H1 (cell line): ENCODE measurements around the gene MED31. TPM values are rescaled to one million over a fixed set of nuclear protein-coding genes. Genes with fewer than 3 reads are reported as not detected.

ENCODE experiments used
- CTCF ChIA-PET: fragments of 300-600 bp; sonication (Branson Sonifier 250); formaldehyde crosslinking; loops from one replicate; lab custom pipeline; 2021; ENCODE audit not compliant: partially characterized antibody; lab: Charles Lee
- POLR2A ChIA-PET: fragments of 300-600 bp; sonication (Branson Sonifier 250); formaldehyde crosslinking; loops from one replicate; lab custom pipeline; 2021; ENCODE audit warnings: inconsistent platforms; ENCODE audit not compliant: partially characterized antibody; lab: Charles Lee
- DNase-seq, 2 experiments: peaks; one replicate each; pipeline versions ENCODE4 v3.0.0 to v3.0.0-alpha.2; 2010 to 2022; ENCODE audit warnings: low spot score in 2 of 2, low read depth in 1 of 2, mixed read lengths in 1 of 2
- FAIRE-seq: peaks from 2 replicates; lab custom pipeline; 2011; peaks lifted over from hg19 to GRCh38; lab: Jason Lieb, UNC
- H2AFZ ChIP-seq: 2 replicates; pipeline ENCODE4 v1.8.1; 2012; ENCODE audit warnings: low read length, inconsistent platforms
- H2AK5ac ChIP-seq: 2 replicates; pipeline ENCODE4 v1.6.1; 2013; ENCODE audit warnings: low read depth, low read length
- H2BK120ac ChIP-seq: replicated peaks from 2 replicates; pipeline ENCODE3; 2013; ENCODE audit warnings: low read depth, low read length, inconsistent platforms
- H2BK12ac ChIP-seq: 2 replicates; pipeline ENCODE4 v1.6.1; 2013; ENCODE audit warnings: low read depth, low read length
- H2BK15ac ChIP-seq: 2 replicates; pipeline ENCODE4 v1.6.1; 2013; ENCODE audit warnings: low read length
- H2BK20ac ChIP-seq: 2 replicates; pipeline ENCODE4 v1.6.1; 2013; ENCODE audit warnings: low read length
- H2BK5ac ChIP-seq: 2 replicates; pipeline ENCODE4 v1.6.1; 2013; ENCODE audit warnings: low read depth, low read length
- H3K14ac ChIP-seq: 2 replicates; pipeline ENCODE4 v1.6.1; 2013; ENCODE audit warnings: inconsistent platforms; ENCODE audit not compliant: insufficient read length
- H3K18ac ChIP-seq: 2 replicates; pipeline ENCODE4 v1.6.1; 2013; ENCODE audit warnings: low read length; ENCODE audit errors: extremely low read depth
- H3K23ac ChIP-seq: 2 replicates; pipeline ENCODE4 v1.6.1; 2013; ENCODE audit warnings: inconsistent platforms; ENCODE audit not compliant: insufficient read length
- H3K23me2 ChIP-seq: 2 replicates; pipeline ENCODE4 v1.6.1; 2013; ENCODE audit warnings: low read depth, low read length
- H3K27ac ChIP-seq: 2 replicates; pipeline ENCODE4 v1.6.1; 2011; ENCODE audit warnings: low read depth, low read length, inconsistent platforms
- H3K27me3 ChIP-seq, 4 experiments: replicated peaks in 1 of 4; 1 replicate in 1 of 4; 2 replicates in 3 of 4; pipeline versions ENCODE4 v1.6.1 to v1.8.1; 2011 to 2013; ENCODE audit warnings: low read length in 3 of 4, mild to moderate bottlenecking in 3 of 4, inconsistent platforms in 2 of 4, mixed read lengths in 2 of 4, moderate library complexity in 1 of 4; ENCODE audit not compliant: control insufficient read depth in 3 of 4, insufficient read depth in 3 of 4; ENCODE audit errors: extremely low read depth in 1 of 4
- H3K36me3 ChIP-seq, 4 experiments: 2 replicates each; pipeline versions ENCODE4 v1.6.1 to v1.8.1; 2011 to 2013; ENCODE audit warnings: mild to moderate bottlenecking in 4 of 4, low read length in 3 of 4, moderate library complexity in 2 of 4, control low read depth in 1 of 4, inconsistent platforms in 1 of 4; ENCODE audit not compliant: insufficient read depth in 4 of 4, control insufficient read depth in 2 of 4
- H3K4ac ChIP-seq: replicated peaks from 2 replicates; pipeline ENCODE3; 2013; ENCODE audit warnings: low read length, low read depth, mixed read lengths, inconsistent platforms; ENCODE audit not compliant: insufficient read length
- H3K4me1 ChIP-seq, 4 experiments: replicated peaks in 1 of 4; 1 replicate in 1 of 4; 2 replicates in 3 of 4; pipeline versions ENCODE4 v1.6.1 to v1.8.1; 2011 to 2013; ENCODE audit warnings: low read length in 3 of 4, inconsistent platforms in 2 of 4, mixed read lengths in 1 of 4; ENCODE audit not compliant: insufficient read depth in 4 of 4, control insufficient read depth in 3 of 4
- H3K4me2 ChIP-seq, 2 experiments: 2 replicates each; pipeline versions ENCODE4 v1.6.1 to v1.8.1; 2011 to 2013; ENCODE audit warnings: low read depth in 2 of 2, low read length in 2 of 2, control low read depth in 1 of 2, inconsistent platforms in 1 of 2, mild to moderate bottlenecking in 1 of 2; ENCODE audit not compliant: insufficient read depth in 1 of 2
- H3K4me3 ChIP-seq, 4 experiments: fragments of 200-600, 300-600 bp in 1 of 4; sonication (generic), shearing (Covaris generic), sonication (Bioruptor Twin) in 1 of 4; 2 replicates each; pipeline versions ENCODE4 v1.5.1 to v1.8.1; 2011 to 2016; ENCODE audit warnings: low read length in 4 of 4, low read depth in 3 of 4, control low read depth in 2 of 4, inconsistent platforms in 2 of 4, mild to moderate bottlenecking in 2 of 4, mixed read lengths in 1 of 4, moderate library complexity in 1 of 4; ENCODE audit not compliant: insufficient read depth in 2 of 4; ENCODE audit errors: extremely low read depth in 1 of 4
- H3K56ac ChIP-seq: replicated peaks from 2 replicates; pipeline ENCODE3; 2013; ENCODE audit warnings: low read depth, mild to moderate bottlenecking, mixed read lengths, low read length, inconsistent platforms; ENCODE audit not compliant: insufficient read length
- H3K79me1 ChIP-seq: 2 replicates; pipeline ENCODE4 v1.6.1; 2013; ENCODE audit warnings: low read depth, low read length, control low read depth
- H3K79me2 ChIP-seq, 2 experiments: 2 replicates each; pipeline versions ENCODE4 v1.6.1 to v1.8.1; 2012 to 2013; ENCODE audit warnings: low read length in 2 of 2, mild to moderate bottlenecking in 2 of 2, inconsistent platforms in 1 of 2; ENCODE audit not compliant: insufficient read depth in 2 of 2, control insufficient read depth in 1 of 2
- H3K9ac ChIP-seq, 4 experiments: replicated peaks in 1 of 4; 1 replicate in 1 of 4; 2 replicates in 3 of 4; pipeline versions ENCODE4 v1.6.1 to v1.8.1; 2011 to 2013; ENCODE audit warnings: low read depth in 3 of 4, low read length in 3 of 4, control low read depth in 2 of 4, mild to moderate bottlenecking in 2 of 4, moderate library complexity in 2 of 4, inconsistent platforms in 1 of 4; ENCODE audit errors: extremely low read depth in 1 of 4
- H3K9me3 ChIP-seq, 2 experiments: 2 replicates each; pipeline versions ENCODE4 v1.6.1 to v1.8.1; 2012 to 2013; ENCODE audit warnings: mild to moderate bottlenecking in 2 of 2, moderate library complexity in 2 of 2, control low read depth in 1 of 2, inconsistent platforms in 1 of 2, low read depth in 1 of 2, low read length in 1 of 2, mixed read lengths in 1 of 2; ENCODE audit not compliant: insufficient read depth in 2 of 2
- H4K20me1 ChIP-seq, 2 experiments: replicated peaks in 1 of 2; 2 replicates each; pipeline versions ENCODE3 to v1.8.1; 2011 to 2013; ENCODE audit warnings: inconsistent platforms in 2 of 2, low read length in 2 of 2, mild to moderate bottlenecking in 1 of 2; ENCODE audit not compliant: insufficient read depth in 2 of 2, control insufficient read depth in 1 of 2
- H4K5ac ChIP-seq: 2 replicates; pipeline ENCODE4 v1.6.1; 2013; ENCODE audit warnings: low read length, low read depth, mixed read lengths, inconsistent platforms; ENCODE audit not compliant: insufficient read length
- H4K8ac ChIP-seq: 2 replicates; pipeline ENCODE4 v1.8.0; 2013; ENCODE audit warnings: mild to moderate bottlenecking, moderate library complexity, low read length, inconsistent platforms; ENCODE audit not compliant: insufficient read depth; ENCODE audit errors: extremely low read depth
- H4K91ac ChIP-seq: replicated peaks from 2 replicates; pipeline ENCODE3; 2013; ENCODE audit warnings: low read length, mixed read lengths, inconsistent platforms; ENCODE audit not compliant: insufficient read length
- CEBPB ChIP-seq: IDR thresholded peaks from 2 replicates; pipeline ENCODE4 v1.6.1; 2012; ENCODE audit warnings: low read depth, low read length
- HDAC2 ChIP-seq, 2 experiments: fragments of 300-600 bp in 1 of 2; sonication (generic) in 1 of 2; IDR thresholded peaks; 2 replicates each; pipeline ENCODE4 v1.6.1; 2011 to 2012; ENCODE audit warnings: low read depth in 2 of 2, low read length in 2 of 2, mild to moderate bottlenecking in 2 of 2, moderate library complexity in 2 of 2, borderline replicate concordance in 1 of 2, inconsistent platforms in 1 of 2
- RAD21 ChIP-seq, 2 experiments: IDR thresholded peaks in 1 of 2; conservative IDR thresholded peaks in 1 of 2; 2 replicates each; pipeline ENCODE4 v1.6.1; 2011; ENCODE audit warnings: low read depth in 2 of 2, low read length in 2 of 2, improper control_type of control experiment in 1 of 2, inconsistent platforms in 1 of 2, mild to moderate bottlenecking in 1 of 2, moderate library complexity in 1 of 2
- RXRA ChIP-seq: IDR thresholded peaks from 2 replicates; pipeline ENCODE4 v1.6.1; 2011; ENCODE audit warnings: low read depth, mild to moderate bottlenecking, low read length, moderate library complexity; ENCODE audit not compliant: insufficient read depth
- TEAD4 ChIP-seq: IDR thresholded peaks from 2 replicates; pipeline ENCODE4 v1.6.1; 2012; ENCODE audit warnings: low read depth, low read length, inconsistent platforms, mixed read lengths
- WGBS, 2 experiments: shearing (Covaris generic) in 1 of 2; methylation state at CpG; one replicate each; pipeline versions ENCODE4 v1.1.6 to v1.1.7; 2013 to 2015; ENCODE audit warnings: low lambda C conversion rate in 2 of 2, mixed read lengths in 2 of 2, inconsistent platforms in 1 of 2, low coverage in 1 of 2, missing lambda C conversion rate in 1 of 2; ENCODE audit not compliant: insufficient replicate concordance in 2 of 2, insufficient coverage in 1 of 2, insufficient read length in 1 of 2; ENCODE audit errors: extremely low coverage in 1 of 2, missing lambda C conversion rate in 1 of 2; 5-methylcytosine and 5-hydroxymethylcytosine counted together
- polyA plus RNA-seq, 7 experiments: library from polyadenylated mRNA; depleted of rRNA in 3 of 7; stranded (reverse) in 5 of 7; unstranded in 2 of 7; fragments of >200 nt in 5 of 7; fragments of 200-250 nt in 2 of 7; gene quantifications; 1 replicate in 5 of 7; 2 replicates in 1 of 7; 4 replicates in 1 of 7; pipeline versions ENCODE4 v1.2.1 to v1.2.3, GENCODE V29; 2011 to 2013; ENCODE audit warnings: missing spikeins in 2 of 7, mixed read lengths in 2 of 7
- total RNA-seq: library from RNA; stranded (reverse); fragmentation: NEBNext Ultra II Directional; extraction: Animal tissue kit (Norgen Biotek cat#: 25700); gene quantifications from 2 replicates; pipeline ENCODE4 v1.2.1, GENCODE V29; 2021
- TF ChIP-seq, protein P1 (sequence below): IDR thresholded peaks from 2 replicates; pipeline ENCODE4 v1.6.1; 2012; ENCODE audit warnings: low read length, inconsistent platforms
- TF ChIP-seq, protein P2 (sequence below): IDR thresholded peaks from 2 replicates; pipeline ENCODE4 v1.6.1; 2012; ENCODE audit warnings: inconsistent platforms

MED31 gene
- total and polyA plus RNA-seq, 2 of the 8 experiments (the other 6 are each of a cell fraction or from before 2014, with no cell fraction given) = 4.6 to 12.3 TPM

DNA sequence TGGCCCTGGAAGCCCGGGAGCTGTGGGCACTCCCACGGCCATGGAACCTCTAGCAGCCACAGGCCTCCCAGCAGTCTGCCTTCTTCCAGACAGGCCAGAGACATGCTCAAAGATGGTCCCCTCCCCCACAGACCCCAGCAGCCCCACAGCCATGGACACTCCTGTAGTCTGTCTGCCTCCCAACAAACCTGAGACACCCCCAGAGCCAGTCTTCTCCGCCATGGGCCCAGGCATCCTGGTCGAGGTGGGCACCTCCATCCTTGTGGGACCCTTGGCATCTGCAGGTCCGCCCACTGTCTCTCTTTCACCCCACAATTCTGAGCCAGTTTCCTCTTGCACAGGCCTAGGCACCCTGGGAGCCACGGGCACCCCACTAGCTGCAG is 14.0 kb downstream of the MED31 start:
- no peaks in the 10 kb centered on the region for H3K27me3 ChIP-seq
- TF ChIP-seq CEBPB (no peak), RAD21 (IDR thresholded peaks at IDR 0.05 in 1 of 2, conservative IDR thresholded peaks at IDR 0.05 in 1 of 2; ENCODE audit: low read depth in 2 of 2, low read length in 2 of 2) (no peak), HDAC2 (IDR thresholded peaks at IDR 0.05; ENCODE audit: borderline replicate concordance in 1 of 2, low read depth in 2 of 2, low read length in 2 of 2) (no peak), TEAD4 (no peak), RXRA (no peak)
- TF ChIP-seq, protein P1, sequence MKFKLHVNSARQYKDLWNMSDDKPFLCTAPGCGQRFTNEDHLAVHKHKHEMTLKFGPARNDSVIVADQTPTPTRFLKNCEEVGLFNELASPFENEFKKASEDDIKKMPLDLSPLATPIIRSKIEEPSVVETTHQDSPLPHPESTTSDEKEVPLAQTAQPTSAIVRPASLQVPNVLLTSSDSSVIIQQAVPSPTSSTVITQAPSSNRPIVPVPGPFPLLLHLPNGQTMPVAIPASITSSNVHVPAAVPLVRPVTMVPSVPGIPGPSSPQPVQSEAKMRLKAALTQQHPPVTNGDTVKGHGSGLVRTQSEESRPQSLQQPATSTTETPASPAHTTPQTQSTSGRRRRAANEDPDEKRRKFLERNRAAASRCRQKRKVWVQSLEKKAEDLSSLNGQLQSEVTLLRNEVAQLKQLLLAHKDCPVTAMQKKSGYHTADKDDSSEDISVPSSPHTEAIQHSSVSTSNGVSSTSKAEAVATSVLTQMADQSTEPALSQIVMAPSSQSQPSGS = no peak
- TF ChIP-seq, protein P2, sequence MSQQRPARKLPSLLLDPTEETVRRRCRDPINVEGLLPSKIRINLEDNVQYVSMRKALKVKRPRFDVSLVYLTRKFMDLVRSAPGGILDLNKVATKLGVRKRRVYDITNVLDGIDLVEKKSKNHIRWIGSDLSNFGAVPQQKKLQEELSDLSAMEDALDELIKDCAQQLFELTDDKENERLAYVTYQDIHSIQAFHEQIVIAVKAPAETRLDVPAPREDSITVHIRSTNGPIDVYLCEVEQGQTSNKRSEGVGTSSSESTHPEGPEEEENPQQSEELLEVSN = no peak

More for the DNA sequence above, 14.0 kb downstream of the MED31 start:
- Histone ChIP-seq H2AK5ac (no peak overlapping the region), H3K4me1 (peaks cover 0 to 10% (median 2%) of the 10 kb centered on the region in 4 experiments; a peak in 4 of 7 replicates), H3K56ac (no peak overlapping the region), H3K23ac (no peak overlapping the region), H3K27ac (no peak overlapping the region), H2AFZ (no peak overlapping the region), H3K79me2 (peaks cover 0 to 27% of the 10 kb centered on the region in 2 experiments; a peak in 2 of 4 replicates), H3K18ac (no peak overlapping the region), H4K20me1 (peaks cover 0 to 8% of the 10 kb centered on the region in 2 experiments), H3K79me1 (0 out of 2 replicates have a peak, but pooled peaks cover 4% of the 10 kb centered on the region), H3K23me2 (peaks cover 10% of the 10 kb centered on the region), H3K9me3 (no peaks in the 10 kb centered on the region), H3K9ac (no peak overlapping the region), H2BK20ac (no peak overlapping the region), H4K91ac (no peak overlapping the region), H3K14ac (no peak overlapping the region), H4K5ac (no peak overlapping the region), H3K4me2 (no peak overlapping the region), H3K4me3 (no peak overlapping the region), H2BK15ac (no peak overlapping the region), H4K8ac (peak overlapping the region; percentile 60; the same call in 1 of the 2 replicates), H2BK12ac (no peak overlapping the region), H3K36me3 (peaks cover 6 to 26% (median 14%) of the 10 kb centered on the region in 4 experiments; a peak in 6 of 8 replicates), H2BK5ac (no peak overlapping the region), H2BK120ac (no peak overlapping the region), H3K4ac (no peak overlapping the region)
- CTCF ChIA-PET = interaction anchor here (0.6 to 0.8 kb wide), 2 partner anchors 9 to 29 kb away, joined by 3 read pairs; no protein-coding TSS in a partner anchor
- FAIRE-seq = no peak
- 93% methylated on average over 6 of the region's 6 CpGs; no CpG with 5 or more reads in 1 of the 2 experiments for WGBS, 2 experiments
- no peak for DNase-seq
- POLR2A ChIA-PET = interaction anchor here (0.7 to 1.9 kb wide), 4 partner anchors 9 to 16 kb away, joined by 3 to 6 read pairs (median 5); partner anchors contain the start of genes C17orf100 and MED31
